Endothelial cell of umbilical vein (primary cell): ENCODE data around the gene SRL. TPM values are rescaled to one million over a fixed set of nuclear protein-coding genes. Genes with fewer than 3 reads are reported as not detected.

Experiments
- BruUV-seq: library from RNA; stranded (reverse); fragments of 400-500 nt; replicated peaks from 2 replicates; lab custom pipeline; 2021; lab: Mats Ljungman, UMichigan
- CTCF ChIA-PET: fragments of 300-600, 350-600 bp; sonication (Branson Sonifier 250); formaldehyde crosslinking; loops from one replicate; lab custom pipeline; 2021; ENCODE audit warnings: antibody characterized with exemption, inconsistent platforms; lab: Charles Lee
- POLR2A ChIA-PET: fragments of 300-600, 350-600 bp; sonication (Branson Sonifier 250); formaldehyde crosslinking; loops from one replicate; lab custom pipeline; 2021; ENCODE audit warnings: antibody characterized with exemption, inconsistent platforms; lab: Charles Lee
- DNase-seq: peaks from one replicate; pipeline ENCODE4 v3.0.0-alpha.2; 2011; ENCODE audit warnings: low read depth, low spot score
- FAIRE-seq: peaks from 2 replicates; lab custom pipeline; 2011; peaks lifted over from hg19 to GRCh38; lab: Jason Lieb, UNC
- H2AFZ ChIP-seq: 2 replicates; pipeline ENCODE4 v1.6.0; 2012; ENCODE audit warnings: low read depth, low read length, control low read depth, inconsistent platforms
- H3K27ac ChIP-seq: 2 replicates; pipeline ENCODE4 v1.5.1; 2011; ENCODE audit warnings: low read depth, mild to moderate bottlenecking, control low read depth, low read length, moderate library complexity; ENCODE audit not compliant: insufficient read depth
- H3K27me3 ChIP-seq, 2 experiments: 2 replicates each; pipeline versions ENCODE4 v1.6.0 to v1.6.1; 2011; ENCODE audit warnings: low read length in 2 of 2, mixed read lengths in 1 of 2; ENCODE audit not compliant: control insufficient read depth in 2 of 2, insufficient read depth in 2 of 2
- H3K36me3 ChIP-seq, 2 experiments: 2 replicates in 1 of 2; 3 replicates in 1 of 2; pipeline ENCODE4 v1.5.1; 2011; ENCODE audit warnings: low read length in 2 of 2, mild to moderate bottlenecking in 1 of 2, moderate library complexity in 1 of 2; ENCODE audit not compliant: control insufficient read depth in 2 of 2, insufficient read depth in 2 of 2; ENCODE audit errors: extremely low read depth in 1 of 2
- H3K4me1 ChIP-seq: 3 replicates; pipeline ENCODE4 v1.5.1; 2011; ENCODE audit warnings: mild to moderate bottlenecking, low read length; ENCODE audit not compliant: control insufficient read depth, insufficient read depth; ENCODE audit errors: extremely low read depth
- H3K4me2 ChIP-seq: 2 replicates; pipeline ENCODE4 v1.6.1; 2011; ENCODE audit warnings: low read length, control low read depth, mixed read lengths; ENCODE audit not compliant: insufficient read depth
- H3K4me3 ChIP-seq, 3 experiments: fragments of 200-600 bp in 1 of 3; sonication (generic), shearing (Covaris generic) in 1 of 3; replicated peaks in 1 of 3; 2 replicates each; pipeline ENCODE4 v1.5.1; 2011 to 2016; ENCODE audit warnings: control low read depth in 3 of 3, low read length in 3 of 3, mild to moderate bottlenecking in 2 of 3, inconsistent platforms in 1 of 3, low read depth in 1 of 3, moderate library complexity in 1 of 3; ENCODE audit not compliant: insufficient read depth in 1 of 3
- H3K79me2 ChIP-seq: 2 replicates; pipeline ENCODE4 v1.6.0; 2012; ENCODE audit warnings: low read length, inconsistent platforms; ENCODE audit not compliant: control insufficient read depth, insufficient read depth
- H3K9ac ChIP-seq: replicated peaks from 2 replicates; pipeline ENCODE3; 2011; ENCODE audit warnings: low read length, control low read depth; ENCODE audit not compliant: insufficient read depth; ENCODE audit errors: extremely low read depth
- H3K9me1 ChIP-seq: replicated peaks from 3 replicates; pipeline ENCODE4 v1.6.0; 2011; ENCODE audit warnings: mild to moderate bottlenecking, low read length; ENCODE audit not compliant: control insufficient read depth, insufficient read depth; ENCODE audit errors: extremely low read depth
- H3K9me3 ChIP-seq: replicated peaks from 2 replicates; pipeline ENCODE4 v1.5.1; 2012; ENCODE audit warnings: low read length, inconsistent platforms; ENCODE audit not compliant: control insufficient read depth, insufficient read depth
- H4K20me1 ChIP-seq: replicated peaks from 2 replicates; pipeline ENCODE3; 2011; ENCODE audit warnings: mild to moderate bottlenecking, low read length; ENCODE audit not compliant: control insufficient read depth, insufficient read depth; ENCODE audit errors: extremely low read depth
- CTCF ChIP-seq, 2 donors: IDR thresholded peaks; 1 replicate in 1 of 2; 2 replicates in 1 of 2; pipeline ENCODE4 v1.5.1; 2011; ENCODE audit warnings: low read length in 2 of 2, mild to moderate bottlenecking in 2 of 2, moderate library complexity in 2 of 2, control low read depth in 1 of 2, inconsistent platforms in 1 of 2, low read depth in 1 of 2; ENCODE audit not compliant: insufficient read depth in 1 of 2; ENCODE audit errors: extremely low read depth in 1 of 2
- EZH2 ChIP-seq: IDR thresholded peaks from 2 replicates; pipeline ENCODE4 v1.6.1; 2012; ENCODE audit warnings: borderline replicate concordance, low read depth, mild to moderate bottlenecking, moderate library complexity, low read length, inconsistent platforms; ENCODE audit not compliant: severe bottlenecking
- GATA2 ChIP-seq: IDR thresholded peaks from 2 replicates; pipeline ENCODE4 v1.7.0; 2011; ENCODE audit warnings: low read depth, mild to moderate bottlenecking, moderate library complexity, mixed read lengths, low read length; ENCODE audit not compliant: insufficient read length, insufficient read depth
- JUN ChIP-seq: IDR thresholded peaks from 2 replicates; pipeline ENCODE4 v1.6.1; 2011; ENCODE audit warnings: borderline replicate concordance, low read depth; ENCODE audit not compliant: insufficient read length, insufficient read depth
- MAX ChIP-seq: IDR thresholded peaks from 2 replicates; pipeline ENCODE4 v1.6.1; 2011; ENCODE audit not compliant: insufficient read depth, insufficient read length
- MYC ChIP-seq: IDR thresholded peaks from one replicate; pipeline ENCODE4 v1.6.1; 2011; ENCODE audit warnings: mild to moderate bottlenecking, low read depth, low read length
- POLR2A ChIP-seq: IDR thresholded peaks from 2 replicates; pipeline ENCODE4 v1.6.1; 2012; ENCODE audit warnings: low read depth, mild to moderate bottlenecking, control low read depth, low read length
- POLR2AphosphoS5 ChIP-seq: IDR thresholded peaks from 2 replicates; pipeline ENCODE4 v1.6.1; 2012; ENCODE audit warnings: low read depth, mild to moderate bottlenecking, control low read depth, low read length, moderate library complexity; ENCODE audit not compliant: insufficient read depth
- dilution Hi-C: fragments of 300-500 bp; cut with MboI; formaldehyde crosslinking; loops from one replicate; pipeline ENCODE4 v1.15.0; 2019; ENCODE audit warnings: low sequenced_read_pairs; ENCODE audit not compliant: extremely low pct_ligation_motif_present
- intact Hi-C: fragments of 100-400 bp; cut with micrococcal nuclease; formaldehyde crosslinking; loops from one replicate; pipeline ENCODE4 v1.10.0; 2022
- polyA plus RNA-seq, 4 experiments: library from polyadenylated mRNA; depleted of rRNA in 3 of 4; stranded (reverse) in 3 of 4; unstranded in 1 of 4; fragments of >200 nt; gene quantifications; 2 replicates each; pipeline versions ENCODE4 v1.2.1 to v1.2.3, GENCODE V29; 2011 to 2012; ENCODE audit warnings: missing spikeins in 1 of 4
- total RNA-seq: library from RNA; stranded (reverse); gene quantifications from 2 replicates; pipeline ENCODE4 v1.2.3, GENCODE V29; 2021

The SRL gene
- total and polyA plus RNA-seq, 2 donors (not counting 3 experiments of a cell fraction or from before 2014, with no cell fraction given), result 0.21 to 0.29 TPM

- ChIA-PET CTCF (interaction anchor here (0.9 to 4.6 kb wide), 13 partner anchors 8 to 279 kb away, joined by 3 to 45 read pairs (median 6); partner anchors contain the start of gene GLIS2), POLR2A (interaction anchor here (0.6 kb wide), 1 partner anchor 142 kb away, joined by 3 read pairs; no protein-coding TSS in a partner anchor)
- no peaks in the 10 kb centered on the region for H3K4me1 ChIP-seq
- DNase-seq (no peak), FAIRE-seq (no peak)
- BruUV-seq, result no TSS peak
- H3K27ac ChIP-seq, result no peak overlapping the region
- H3K4me3 ChIP-seq, result no peak overlapping the region
- intact Hi-C loops (no loop called here), dilution Hi-C loops (no loop called here)
- peaks cover 2% of the 10 kb centered on the region for H3K79me2 ChIP-seq
- H3K9me1 ChIP-seq, result no peaks in the 10 kb centered on the region
- no peaks in the 10 kb centered on the region for H4K20me1 ChIP-seq
- TF ChIP-seq MYC (no peak), MAX (no peak), POLR2AphosphoS5 (no peak), EZH2 (no peak), GATA2 (no peak), POLR2A (no peak), CTCF (IDR thresholded peaks at IDR 0.05; ENCODE audit: extremely low read depth in 1 of 2, insufficient read depth in 1 of 2, low read depth in 1 of 2, low read length in 2 of 2) (no peak), JUN (no peak)
- H3K27me3 ChIP-seq, result no peaks in the 10 kb centered on the region
- H2AFZ ChIP-seq, result no peak overlapping the region
- no peak overlapping the region for H3K9ac ChIP-seq
- no peaks in the 10 kb centered on the region for H3K36me3 ChIP-seq
- no peak overlapping the region for H3K4me2 ChIP-seq
- no peaks in the 10 kb centered on the region for H3K9me3 ChIP-seq
Measured at GRCh38 chr16:4262303-4262835, 20.5 kb upstream of the SRL start.
